Measurements from ENCODE around the gene AIFM2. TPM values are rescaled to one million over a fixed set of nuclear protein-coding genes. Genes with fewer than 3 reads are reported as not detected.
"Not testable (repeated sequence)": the region's sequence is repeated elsewhere in the genome, so short reads cannot be mapped to it uniquely, and the experiment has no call there.

The AIFM2 gene
- polyA plus RNA-seq, 1 donor = 6.6 TPM

GRCh38 chr10:70123166-70123565 is 9.5 kb downstream of the AIFM2 start:
- not testable (repeated sequence) for DNase-seq

DNA sequence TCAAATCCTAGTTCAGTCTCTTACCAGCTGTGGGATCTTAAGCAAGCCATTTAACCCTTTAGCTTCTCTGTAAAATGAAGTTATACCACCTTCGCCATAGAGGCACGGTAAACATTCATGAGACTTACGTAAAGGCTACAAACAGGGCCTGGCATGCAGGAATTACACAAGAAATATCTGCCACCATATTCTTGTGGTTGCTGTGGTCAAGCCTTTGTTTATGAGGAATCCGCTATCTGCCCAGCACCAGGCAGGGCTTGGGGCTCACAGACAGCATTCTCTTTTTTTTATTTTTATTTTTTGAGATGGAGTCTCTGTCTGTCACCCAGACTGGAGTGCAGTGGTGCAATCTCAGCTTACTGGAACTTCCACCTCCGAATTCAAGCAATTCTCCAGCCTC is 9.9 kb downstream of the AIFM2 start:
- DNase-seq = no peak

DNA sequence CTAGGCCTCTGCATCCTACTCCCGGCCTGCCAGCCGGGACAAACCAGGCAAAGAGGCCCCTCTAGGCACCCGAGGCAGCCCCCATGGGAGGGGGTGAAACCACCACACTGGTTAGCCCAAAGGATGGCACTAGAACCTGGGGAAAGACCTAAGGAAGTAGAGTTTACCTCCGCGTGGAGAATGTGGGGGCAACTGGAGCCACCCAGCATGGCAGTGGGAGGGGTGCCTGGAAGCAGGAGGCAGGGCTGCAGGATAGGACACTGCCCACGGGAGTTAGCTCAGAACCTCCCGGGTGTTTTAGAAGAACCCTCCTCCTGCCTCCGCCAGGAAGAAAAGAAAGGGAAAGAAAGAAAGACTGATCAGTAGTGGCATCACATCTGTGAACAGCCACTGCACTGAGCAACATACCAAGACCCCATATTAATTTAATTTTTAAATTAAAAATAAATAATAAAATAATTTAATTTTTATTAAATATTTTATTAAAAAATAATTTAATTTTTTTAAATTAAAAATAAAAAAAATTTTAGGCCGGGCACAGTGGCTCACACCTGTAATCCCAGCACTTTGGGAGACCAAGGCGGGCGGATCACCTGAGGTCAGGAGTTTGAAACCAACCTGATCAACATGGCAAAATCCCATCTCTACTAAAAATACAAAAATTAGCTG is 11.2 kb downstream of the AIFM2 start:
- no peak for DNase-seq

GRCh38 chr10:70120417-70120816 is 12.2 kb downstream of the AIFM2 start:
- DNase-seq = no peak

DNA sequence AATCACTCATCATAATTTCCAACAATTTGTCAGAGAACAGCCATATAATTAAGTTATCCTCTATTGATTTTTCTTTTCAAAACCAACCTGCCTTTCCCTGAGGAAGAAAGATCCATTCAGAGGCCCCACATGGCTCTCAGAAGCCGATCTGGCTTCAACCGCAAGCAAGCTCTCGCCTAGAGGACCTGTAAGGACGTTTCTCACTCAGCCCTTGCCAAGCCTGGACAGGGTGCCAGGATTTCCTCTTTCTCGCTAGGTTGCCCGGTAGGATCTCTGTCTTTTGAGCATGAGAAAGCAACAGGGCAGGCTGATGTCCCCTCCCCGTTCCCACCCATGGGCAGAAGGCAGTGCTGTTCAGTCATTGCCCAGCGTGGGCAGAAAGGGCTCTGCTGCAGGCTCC is 13.0 kb downstream of the AIFM2 start:
- DNase-seq = no peak

DNA sequence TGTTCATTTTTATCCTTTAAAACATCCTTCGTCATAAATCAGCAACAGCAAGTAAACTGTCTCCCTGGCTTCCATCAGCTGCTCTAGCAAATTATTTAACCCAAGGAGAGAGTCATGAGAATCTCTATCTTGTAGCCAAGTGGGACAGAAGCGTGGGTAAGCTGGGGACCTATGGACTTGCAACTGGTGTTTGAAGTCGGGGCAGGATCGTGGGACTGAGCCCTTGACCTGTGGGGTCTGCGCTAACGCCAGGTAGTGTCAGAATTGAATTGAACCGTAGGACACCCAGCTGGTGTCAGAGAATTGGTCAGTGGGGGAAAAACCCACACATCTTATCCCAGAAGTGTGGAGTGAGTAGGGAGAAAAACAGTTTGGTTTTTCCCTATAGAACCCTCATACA is 13.4 kb downstream of the AIFM2 start:
- DNase-seq = no peak

DNA sequence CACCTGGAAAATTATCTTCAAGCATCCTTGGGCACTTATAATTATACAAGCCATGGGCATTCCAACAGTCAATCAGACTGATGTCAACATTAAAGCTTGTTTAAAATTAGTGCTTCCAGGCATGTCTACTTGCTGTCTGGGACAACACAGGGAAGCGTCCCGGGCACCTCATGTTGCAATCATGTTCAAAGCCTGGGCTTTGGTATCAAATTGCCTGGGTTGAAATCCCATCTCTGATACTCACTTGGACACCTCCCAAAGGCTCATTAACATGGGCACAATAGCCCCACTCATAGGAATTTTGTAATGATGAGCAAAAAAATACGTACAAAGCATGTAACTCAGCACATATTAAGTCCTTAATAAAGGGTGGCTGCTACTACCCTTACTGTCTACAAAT is 14.4 kb downstream of the AIFM2 start:
- DNase-seq = no peak

DNA sequence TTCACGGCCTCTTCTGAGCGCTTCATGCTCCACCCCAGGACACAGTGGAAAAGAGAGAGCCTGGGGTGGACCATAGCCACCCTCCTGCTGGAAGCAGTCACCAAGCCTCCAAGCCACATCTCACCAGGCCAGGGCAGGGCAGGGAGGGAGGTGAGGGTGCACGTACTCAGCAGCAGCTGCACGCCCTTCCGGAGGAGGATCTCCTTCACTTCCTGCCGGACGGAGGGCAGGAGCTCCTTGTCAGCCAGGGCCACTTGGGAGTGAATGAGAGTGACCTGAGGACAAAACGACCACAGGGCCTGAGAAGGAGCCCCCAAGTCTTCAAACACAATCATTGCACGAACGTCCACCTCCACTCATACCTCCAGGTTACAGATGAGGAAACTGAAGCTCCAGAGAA is 15.0 kb downstream of the AIFM2 start:
- DNase-seq = no peak

- DNase-seq = peak; percentile 43
These were observed 16.5 kb downstream of the AIFM2 start for GRCh38 chr10:70115948-70116682.

GRCh38 chr10:70114902-70115301 is 17.7 kb downstream of the AIFM2 start:
- DNase-seq = no peak

GRCh38 chr10:70112071-70112470 is 20.6 kb downstream of the AIFM2 start:
- no peak for DNase-seq

- no peak for DNase-seq
These were observed 21.1 kb downstream of the AIFM2 start for GRCh38 chr10:70111496-70111895.

DNA sequence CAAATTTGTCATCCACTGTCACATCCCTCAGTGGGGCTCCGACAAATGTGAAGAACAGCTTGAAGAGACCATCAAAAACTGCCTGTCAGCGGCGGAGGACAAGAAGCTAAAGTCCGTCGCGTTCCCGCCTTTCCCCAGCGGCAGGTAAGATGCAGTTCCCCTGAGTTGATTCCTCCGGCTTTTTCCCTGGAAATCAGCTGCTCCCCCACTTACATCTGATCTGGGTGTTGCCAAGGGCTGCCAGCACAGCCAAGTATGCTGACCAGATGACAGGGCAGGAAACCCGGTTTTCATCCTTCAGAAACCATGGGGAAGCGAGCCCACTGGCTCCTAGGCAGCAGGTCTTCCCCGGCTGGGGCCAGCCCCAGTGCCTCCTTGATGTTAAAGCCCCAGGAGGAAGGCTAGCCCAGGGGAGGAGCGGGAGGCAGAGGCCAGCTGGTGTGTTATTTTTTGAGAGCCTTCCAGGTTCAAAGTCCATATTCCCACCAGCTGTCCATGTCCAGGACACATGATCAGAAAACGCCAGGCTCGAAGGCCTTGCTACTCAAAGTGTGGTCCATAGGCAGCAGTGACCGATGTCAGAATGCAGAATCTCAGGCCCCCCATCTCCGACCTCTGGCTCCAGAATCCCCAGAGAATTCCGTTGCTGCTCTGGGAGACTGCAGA is 23.4 kb downstream of the AIFM2 start:
- no peak for DNase-seq

DNA sequence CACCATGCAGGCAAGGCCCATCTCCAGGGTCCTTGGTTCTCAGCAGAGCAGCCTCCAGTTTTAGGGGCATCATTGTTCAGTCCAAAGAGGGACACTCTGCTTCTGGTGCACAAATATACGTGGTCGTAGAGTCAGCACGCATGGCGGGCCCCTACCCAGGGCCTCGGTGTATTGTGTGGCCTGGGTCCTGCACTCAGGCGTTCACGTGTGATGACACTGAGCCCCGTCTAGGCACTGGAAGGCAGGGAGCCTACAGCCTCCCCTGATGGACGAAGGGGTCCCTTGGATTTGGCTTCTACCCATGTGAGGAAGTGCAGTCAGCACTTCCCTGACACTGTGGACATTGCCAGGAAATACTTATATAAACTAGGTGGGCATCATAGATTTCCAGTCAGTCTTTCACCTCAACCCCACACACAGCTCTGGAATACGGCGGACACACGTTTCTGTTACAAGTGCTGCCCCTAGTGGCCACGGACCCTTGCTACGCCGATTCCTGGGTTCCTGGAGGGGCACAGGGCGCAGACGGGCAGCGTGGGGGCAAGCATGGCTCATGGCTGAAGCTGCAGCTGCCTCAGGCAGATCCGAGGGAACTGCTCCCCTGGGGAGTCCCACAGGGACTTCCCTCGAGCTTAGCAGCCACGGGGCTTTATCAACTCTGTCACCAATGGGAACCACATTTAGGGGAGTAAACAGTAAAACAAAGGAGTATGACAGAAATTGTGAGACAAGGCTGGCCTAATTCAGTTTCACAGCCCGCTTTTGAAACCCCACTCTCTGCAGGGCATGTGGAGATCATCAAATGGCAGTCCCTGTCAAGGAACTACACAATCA is 25.4 kb downstream of the AIFM2 start:
- no peak for DNase-seq

GRCh38 chr10:70101668-70102067 is 31.0 kb downstream of the AIFM2 start:
- DNase-seq = no peak

- not testable (repeated sequence) for DNase-seq
These were observed 31.5 kb downstream of the AIFM2 start for GRCh38 chr10:70101068-70101562.

GRCh38 chr10:70098271-70098670 is 34.4 kb downstream of the AIFM2 start:
- DNase-seq = no peak

- DNase-seq = no peak
These were observed 35.2 kb downstream of the AIFM2 start for GRCh38 chr10:70097459-70097858.

- DNase-seq = no peak
These were observed 35.8 kb downstream of the AIFM2 start for GRCh38 chr10:70096705-70097420.

- DNase-seq = no peak
These were observed 36.5 kb downstream of the AIFM2 start for GRCh38 chr10:70096016-70096704.

- DNase-seq = no peak
These were observed 38.4 kb downstream of the AIFM2 start for GRCh38 chr10:70094250-70094649.
